HEK293T (cell line): ENCODE results near the gene NCEH1.
"Not testable (repeated sequence)": the region's sequence is repeated elsewhere in the genome, so short reads cannot be mapped to it uniquely, and the experiment has no call there.

Source experiments
- CTCF ChIA-PET: fragments of 350-600 bp; formaldehyde crosslinking; extraction: SDS; loops from one replicate; lab custom pipeline; 2021; ENCODE audit warnings: antibody characterized with exemption, inconsistent platforms; lab: Yijun Ruan, JAX
- POLR2A ChIA-PET: fragments of 350-600 bp; formaldehyde crosslinking; extraction: SDS; loops from one replicate; lab custom pipeline; 2020; ENCODE audit warnings: antibody characterized with exemption, inconsistent platforms; lab: Yijun Ruan, JAX
- DNase-seq: peaks from one replicate; pipeline ENCODE4 v3.0.0; 2012; ENCODE audit warnings: mixed read lengths; ENCODE audit errors: extremely low spot score
- ARNT ChIP-seq: fragments of 450-650 bp; IDR thresholded peaks from 2 replicates; pipeline ENCODE4 v1.6.1; 2017; ENCODE audit warnings: mild to moderate bottlenecking
- BHLHE40 ChIP-seq: fragments of 450-650 bp; IDR thresholded peaks from 2 replicates; pipeline ENCODE4 v1.6.1; 2016; ENCODE audit warnings: mild to moderate bottlenecking, moderate library complexity, borderline replicate concordance
- CTBP1 ChIP-seq: fragments of 450-650 bp; IDR thresholded peaks from 2 replicates; pipeline ENCODE4 v1.6.1; 2016; ENCODE audit warnings: borderline replicate concordance
- ELF4 ChIP-seq: fragments of 450-650 bp; IDR thresholded peaks from 2 replicates; pipeline ENCODE4 v1.6.1; 2017; ENCODE audit warnings: antibody characterized with exemption
- FOXA1 ChIP-seq: fragments of 450-650 bp; IDR thresholded peaks from 2 replicates; pipeline ENCODE4 v1.6.1; 2016; ENCODE audit warnings: mild to moderate bottlenecking
- FOXK2 ChIP-seq: fragments of 450-650 bp; IDR thresholded peaks from 2 replicates; pipeline ENCODE4 v1.6.1; 2016; ENCODE audit warnings: mild to moderate bottlenecking
- FOXM1 ChIP-seq: fragments of 450-650 bp; IDR thresholded peaks from 2 replicates; pipeline ENCODE4 v1.6.1; 2017; ENCODE audit warnings: mild to moderate bottlenecking, borderline replicate concordance
- HDGF ChIP-seq: fragments of 450-650 bp; IDR thresholded peaks from 2 replicates; pipeline ENCODE4 v1.6.1; 2017; ENCODE audit warnings: antibody characterized with exemption, borderline replicate concordance
- L3MBTL2 ChIP-seq: fragments of 450-650 bp; conservative IDR thresholded peaks from 2 replicates; pipeline ENCODE4 v1.6.1; 2016; ENCODE audit warnings: mild to moderate bottlenecking
- LEF1 ChIP-seq: fragments of 450-650 bp; IDR thresholded peaks from 2 replicates; pipeline ENCODE4 v1.6.1; 2017; ENCODE audit warnings: mild to moderate bottlenecking, borderline replicate concordance
- NFRKB ChIP-seq: fragments of 450-650 bp; IDR thresholded peaks from 2 replicates; pipeline ENCODE4 v1.6.1; 2016; ENCODE audit warnings: mild to moderate bottlenecking, moderate library complexity
- PKNOX1 ChIP-seq: fragments of 450-650 bp; IDR thresholded peaks from 2 replicates; pipeline ENCODE4 v1.6.1; 2016
- SP1 ChIP-seq: fragments of 450-650 bp; IDR thresholded peaks from 2 replicates; pipeline ENCODE4 v1.6.1; 2017
- SUZ12 ChIP-seq: fragments of 450-650 bp; IDR thresholded peaks from 2 replicates; pipeline ENCODE4 v1.6.1; 2016; ENCODE audit warnings: mild to moderate bottlenecking
- TARDBP ChIP-seq: fragments of 450-650 bp; IDR thresholded peaks from 2 replicates; pipeline ENCODE4 v1.6.1; 2016
- ZNF384 ChIP-seq: fragments of 450-650 bp; IDR thresholded peaks from 2 replicates; pipeline ENCODE4 v1.6.1; 2016

NCEH1 gene

GRCh38 chr3:172596394-172596706, 114.5 kb downstream of the NCEH1 start:
- no peak for DNase-seq
- ChIA-PET CTCF (interaction anchor here (1.0 to 1.6 kb wide), 3 partner anchors 9 to 63 kb away, joined by 5 to 7 read pairs (median 5); no protein-coding TSS in a partner anchor), POLR2A (interaction anchor here (0.7 kb wide), 1 partner anchor 242 kb away, joined by 3 read pairs; no protein-coding TSS in a partner anchor)
- TF ChIP-seq ARNT, result no peak
- TF ChIP-seq PKNOX1, result no peak

- CTCF ChIA-PET, result interaction anchor here (0.6 to 1.6 kb wide), 7 partner anchors 8 to 558 kb away, joined by 3 to 7 read pairs (median 4); no protein-coding TSS in a partner anchor
- POLR2A ChIA-PET, result interaction anchor here (0.7 kb wide), 1 partner anchor 242 kb away, joined by 3 read pairs; no protein-coding TSS in a partner anchor
- peak; percentile 54 for DNase-seq
- TF ChIP-seq ARNT (no peak), SP1 (no peak), ZNF384 (no peak), ELF4 (no peak), CTBP1 (no peak), HDGF (no peak), SUZ12 (no peak), PKNOX1 (no peak), LEF1 (no peak), TARDBP (no peak), BHLHE40 (no peak), FOXM1 (no peak)
Measured at GRCh38 chr3:172595664-172596393, 115.0 kb downstream of the NCEH1 start.

DNA sequence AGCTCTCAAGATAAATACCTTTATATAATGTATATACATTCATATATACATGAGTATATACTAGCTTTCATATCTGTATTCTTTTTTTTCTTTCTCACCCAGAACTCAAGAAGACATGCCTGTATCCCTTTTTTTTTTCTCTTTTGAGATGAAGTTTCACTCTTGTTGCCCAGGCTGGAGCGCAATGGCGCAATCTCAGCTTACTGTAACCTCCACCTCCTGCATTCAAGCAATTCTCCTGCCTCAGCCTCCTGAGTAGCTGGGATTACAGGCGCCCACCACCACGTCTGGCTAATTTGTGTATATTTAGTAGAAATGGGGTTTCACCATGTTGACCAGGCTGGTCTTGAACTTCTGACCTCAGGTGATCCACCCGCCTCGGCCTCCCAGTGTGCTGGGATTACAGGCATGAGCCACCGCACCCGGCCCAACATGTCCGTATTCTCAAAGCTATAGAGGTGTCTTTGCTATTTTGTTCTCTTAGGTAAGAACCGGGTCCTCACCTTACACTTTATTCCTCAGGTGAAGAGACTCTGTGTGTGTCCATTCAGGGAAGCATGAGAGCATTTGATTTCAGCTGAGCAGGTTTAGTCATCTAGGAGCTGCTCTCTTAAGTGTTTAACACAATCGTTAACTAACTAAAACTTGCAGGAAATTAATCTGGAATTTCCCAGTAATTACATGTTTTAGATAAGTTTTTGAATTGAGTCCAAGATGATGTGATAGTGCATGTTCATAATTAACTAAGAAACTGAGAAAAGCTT, 115.8 kb downstream of the NCEH1 start:
- POLR2A ChIA-PET, DNase-seq: not testable (repeated sequence)
- CTCF ChIA-PET, result interaction anchor here (0.6 to 1.6 kb wide), 6 partner anchors 25 to 557 kb away, joined by 3 to 5 read pairs (median 4); no protein-coding TSS in a partner anchor

DNA sequence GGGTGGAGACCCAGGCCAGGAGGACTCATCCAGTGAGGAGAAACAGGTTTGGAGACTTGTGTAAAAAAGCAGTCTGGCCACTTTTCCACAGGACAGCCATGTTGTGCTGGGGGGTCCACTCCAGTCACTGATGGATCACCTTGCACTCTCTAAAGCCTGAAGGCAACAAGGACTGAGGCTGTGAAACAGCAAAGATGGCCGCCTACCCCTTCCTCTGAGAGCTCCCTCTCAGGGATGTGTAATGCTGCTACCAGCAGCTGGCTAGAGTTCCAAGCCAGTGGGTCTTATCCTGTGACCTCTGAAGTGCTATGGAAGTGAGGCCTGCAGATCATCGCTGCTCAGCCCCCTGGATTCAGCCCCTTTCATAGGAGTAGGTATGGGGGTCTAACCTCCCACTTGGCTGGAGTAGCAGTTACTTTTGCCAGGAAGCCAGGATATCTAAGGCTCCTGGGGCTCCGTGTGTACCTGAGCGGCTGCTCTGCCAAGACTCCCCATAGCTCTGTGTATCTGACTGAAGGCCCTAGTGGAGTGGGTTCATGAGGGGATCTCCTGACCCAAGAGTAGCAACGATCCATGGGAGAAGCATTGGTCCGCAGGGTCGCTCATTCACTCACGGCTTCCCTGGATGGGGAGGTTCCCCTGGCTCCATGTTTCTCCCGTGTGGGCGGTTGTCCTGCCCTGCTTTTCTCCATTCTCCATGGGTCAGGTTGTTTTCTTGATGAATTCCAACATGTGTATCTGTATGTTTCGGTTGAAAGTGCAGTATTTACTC, 117.8 kb downstream of the NCEH1 start:
- no peak for DNase-seq
- ChIA-PET POLR2A (no interaction called here), CTCF (no interaction called here)
- TF ChIP-seq FOXK2 (no peak), ARNT (no peak), LEF1 (no peak), BHLHE40 (no peak), SP1 (no peak), ELF4 (no peak), NFRKB (no peak), L3MBTL2 (no peak), ZNF384 (no peak), TARDBP (no peak), SUZ12 (no peak), HDGF (no peak), CTBP1 (no peak), PKNOX1 (no peak), FOXA1 (no peak)

DNA sequence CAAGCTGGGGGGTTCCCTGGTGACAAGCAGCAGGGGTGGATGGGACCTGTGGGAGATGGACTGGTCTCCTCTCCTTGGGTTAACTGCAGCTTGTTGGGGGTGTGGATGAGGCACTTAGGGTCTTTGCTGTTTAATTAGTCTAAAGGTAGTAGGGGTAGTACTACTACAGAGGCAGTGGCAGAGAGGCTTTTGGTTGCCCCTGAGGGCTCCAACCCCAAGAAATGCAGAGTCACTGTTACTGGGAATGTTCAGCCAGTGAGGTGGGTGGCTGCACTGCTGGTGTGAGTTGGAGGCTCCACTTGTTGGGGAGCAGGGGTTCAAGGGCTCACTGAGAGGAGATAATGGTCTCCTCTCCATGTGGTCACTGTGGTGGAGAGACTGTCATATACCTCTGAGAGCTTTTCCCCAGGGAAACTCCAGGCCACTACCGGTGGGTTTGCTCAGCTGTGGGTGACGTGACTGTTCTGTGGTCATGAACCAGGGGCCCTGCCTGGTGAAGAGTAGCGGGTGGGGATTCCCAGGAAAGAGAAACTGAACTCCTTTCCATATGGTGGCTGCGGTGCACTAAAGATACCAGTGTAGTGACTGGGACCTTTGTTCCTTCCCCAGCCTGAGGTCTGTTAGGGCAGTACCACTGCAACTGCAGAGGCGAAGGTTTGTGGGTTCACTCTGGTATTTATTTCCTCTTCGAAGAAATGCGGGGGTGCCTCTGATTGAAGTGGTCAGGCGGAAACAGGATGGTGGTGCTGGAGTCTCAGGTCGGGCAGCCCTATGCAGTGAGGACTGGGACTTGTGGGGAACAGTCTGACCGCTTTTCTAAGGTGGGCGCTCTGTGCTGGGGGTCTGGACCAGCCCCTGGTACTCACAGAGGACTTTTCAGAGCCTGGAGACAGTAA, 118.7 kb downstream of the NCEH1 start:
- no peak for DNase-seq
- TF ChIP-seq PKNOX1 (no peak), HDGF (no peak), ARNT (no peak), FOXM1 (no peak), CTBP1 (no peak), ELF4 (no peak)
- CTCF ChIA-PET, result no interaction called here
- POLR2A ChIA-PET, result no interaction called here
